HCT116 (cell line): Measurements from ENCODE around the gene FAM32A. TPM values are rescaled to one million over a fixed set of nuclear protein-coding genes. Genes with fewer than 3 reads are reported as not detected.

Experiments used
- ATAC-seq: fragments of 200-7000 bp; cut with Tn5 transposase; 2 replicates; pipeline ENCODE4 v1.9.1; 2020; ENCODE audit warnings: mild to moderate bottlenecking, moderate library complexity
- BruUV-seq: library from RNA; stranded (reverse); fragments of 400-500 nt; replicated peaks from 2 replicates; lab custom pipeline; 2021; lab: Mats Ljungman, UMichigan
- CTCF ChIA-PET: fragments of 300-600 bp; sonication (Branson Sonifier 250); formaldehyde crosslinking; loops from one replicate; lab custom pipeline; 2021; ENCODE audit warnings: antibody characterized with exemption; lab: Charles Lee
- POLR2A ChIA-PET: fragments of 300-600, 350-600 bp; sonication (Branson Sonifier 250); formaldehyde crosslinking; loops from one replicate; lab custom pipeline; 2021; ENCODE audit warnings: antibody characterized with exemption; lab: Charles Lee
- RAD21 ChIA-PET, 2 experiments: fragments of 300-600 bp; sonication (Branson Sonifier 250); formaldehyde crosslinking; loops; one replicate each; lab custom pipeline; 2023; ENCODE audit warnings: low total read pairs in 2 of 2; ENCODE audit not compliant: uncharacterized antibody in 2 of 2, unreplicated experiment in 2 of 2, low non-redundant PET in 1 of 2; lab: Charles Lee
- DNase-seq: peaks from one replicate; pipeline ENCODE4 v3.0.0-alpha.2; 2010; ENCODE audit warnings: low read depth, low spot score
- H2AFZ ChIP-seq: fragments of 200-600 bp; shearing (Covaris generic), sonication (generic); 2 replicates; pipeline ENCODE4 v1.6.1; 2017; ENCODE audit warnings: low read depth, mixed run types, mixed read lengths, antibody characterized with exemption, low read length; ENCODE audit not compliant: poor library complexity, severe bottlenecking
- H3K27ac ChIP-seq: 2 replicates; pipeline ENCODE4 v1.5.1; 2012; ENCODE audit warnings: low read depth, low read length
- H3K27me3 ChIP-seq: fragments of 200-600 bp; sonication (generic); 2 replicates; pipeline ENCODE4 v1.6.1; 2016; ENCODE audit warnings: mixed run types, low read length, mixed read lengths; ENCODE audit not compliant: insufficient read depth
- H3K36me3 ChIP-seq, 2 experiments: fragments of 200-500 bp in 1 of 2; fragments of 200-600 bp in 1 of 2; sonication (Bioruptor generic) in 1 of 2; sonication (generic) in 1 of 2; 2 replicates each; pipeline versions ENCODE4 v1.5.1 to v1.6.1; 2014 to 2016; ENCODE audit warnings: low read length in 2 of 2, inconsistent platforms in 1 of 2, mixed read lengths in 1 of 2, mixed run types in 1 of 2; ENCODE audit not compliant: insufficient read depth in 2 of 2, control insufficient read depth in 1 of 2
- H3K4me1 ChIP-seq, 2 experiments: fragments of 200-600 bp in 1 of 2; sonication (generic) in 1 of 2; 2 replicates each; pipeline versions ENCODE4 v1.5.1 to v1.6.1; 2012 to 2017; ENCODE audit warnings: low read length in 2 of 2, inconsistent platforms in 1 of 2, mild to moderate bottlenecking in 1 of 2, mixed read lengths in 1 of 2, mixed run types in 1 of 2, moderate library complexity in 1 of 2; ENCODE audit not compliant: insufficient read depth in 2 of 2, control insufficient read depth in 1 of 2
- H3K4me2 ChIP-seq: fragments of 200-600 bp; sonication (generic); 2 replicates; pipeline ENCODE4 v1.6.1; 2017; ENCODE audit warnings: mixed run types, low read length, mixed read lengths
- H3K4me3 ChIP-seq, 2 experiments: fragments of 200-600 bp in 1 of 2; sonication (generic) in 1 of 2; replicated peaks in 1 of 2; 2 replicates each; pipeline ENCODE4 v1.5.1; 2011 to 2016; ENCODE audit warnings: low read length in 2 of 2, control low read depth in 1 of 2, low read depth in 1 of 2, mild to moderate bottlenecking in 1 of 2, mixed read lengths in 1 of 2, mixed run types in 1 of 2
- H3K79me2 ChIP-seq: fragments of 200-600 bp; sonication (generic); 2 replicates; pipeline ENCODE4 v1.6.1; 2017; ENCODE audit warnings: mild to moderate bottlenecking, mixed run types, low read length, moderate library complexity, mixed read lengths; ENCODE audit not compliant: insufficient read depth
- H3K9ac ChIP-seq: fragments of 200-600 bp; sonication (generic); 2 replicates; pipeline ENCODE4 v1.6.1; 2016; ENCODE audit warnings: low read length, mixed read lengths
- H3K9me2 ChIP-seq: fragments of 200-600 bp; sonication (generic), shearing (Covaris generic); 2 replicates; pipeline ENCODE4 v1.6.1; 2017; ENCODE audit warnings: mixed run types, mild to moderate bottlenecking, moderate library complexity; ENCODE audit not compliant: insufficient read depth
- H3K9me3 ChIP-seq, 2 experiments: fragments of 200-500 bp in 1 of 2; fragments of 200-600 bp in 1 of 2; sonication (Bioruptor generic) in 1 of 2; sonication (generic) in 1 of 2; 2 replicates each; pipeline ENCODE4 v1.6.1; 2014 to 2017; ENCODE audit warnings: low read length in 2 of 2, mixed read lengths in 2 of 2, inconsistent platforms in 1 of 2, low read depth in 1 of 2, mild to moderate bottlenecking in 1 of 2, mixed run types in 1 of 2, moderate library complexity in 1 of 2; ENCODE audit not compliant: control insufficient read depth in 1 of 2, insufficient read depth in 1 of 2
- H4K20me1 ChIP-seq: fragments of 200-600 bp; sonication (generic), shearing (Covaris generic); 2 replicates; pipeline ENCODE4 v1.6.1; 2017; ENCODE audit warnings: mixed run types, mild to moderate bottlenecking, moderate library complexity; ENCODE audit not compliant: insufficient read depth
- CBX3 ChIP-seq: IDR thresholded peaks from 2 replicates; pipeline ENCODE4 v1.6.1; 2012; ENCODE audit warnings: low read depth
- EZH2phosphoT487 ChIP-seq: fragments of 200-600 bp; IDR thresholded peaks from 2 replicates; pipeline ENCODE4 v1.6.1; 2018; ENCODE audit warnings: antibody characterized with exemption, borderline replicate concordance
- FOSL1 ChIP-seq: IDR thresholded peaks from 2 replicates; pipeline ENCODE4 v1.6.1; 2012; ENCODE audit warnings: low read depth
- JUND ChIP-seq: IDR thresholded peaks from 2 replicates; pipeline ENCODE4 v1.6.1; 2012
- RAD21 ChIP-seq: IDR thresholded peaks from 2 replicates; pipeline ENCODE4 v1.6.1; 2012; ENCODE audit warnings: low read depth, mild to moderate bottlenecking
- SP1 ChIP-seq: IDR thresholded peaks from 2 replicates; pipeline ENCODE4 v1.6.1; 2012; ENCODE audit warnings: low read depth
- SRF ChIP-seq: IDR thresholded peaks from 2 replicates; pipeline ENCODE4 v1.6.1; 2012; ENCODE audit warnings: low read depth
- TCF7L2 ChIP-seq: IDR thresholded peaks from 2 replicates; pipeline ENCODE4 v1.7.0; 2011; ENCODE audit warnings: borderline replicate concordance, inconsistent platforms; ENCODE audit not compliant: insufficient read depth, insufficient read length; ENCODE audit errors: extremely low read depth
- ZFX ChIP-seq: fragments of 450-650 bp; IDR thresholded peaks from 2 replicates; pipeline ENCODE4 v1.6.1; 2017
- ZNF274 ChIP-seq: fragments of 200-500 bp; sonication (Bioruptor generic); IDR thresholded peaks from 2 replicates; pipeline ENCODE4 v1.6.1; 2014; ENCODE audit warnings: mild to moderate bottlenecking, low read depth, low read length, inconsistent platforms
- intact Hi-C: fragments of 100-400 bp; cut with micrococcal nuclease; formaldehyde crosslinking; loops from 2 replicates; pipeline ENCODE4 v1.10.0; 2022
- total RNA-seq: library from RNA; stranded (reverse); gene quantifications from one replicate; pipeline ENCODE4 v1.2.1, GENCODE V29; 2021; ENCODE audit not compliant: unreplicated experiment
- TF ChIP-seq, protein P1 (sequence below): IDR thresholded peaks from 2 replicates; pipeline ENCODE4 v1.6.1; 2012
- TF ChIP-seq, protein P2 (sequence below): IDR thresholded peaks from 2 replicates; pipeline ENCODE4 v1.6.1; 2012; ENCODE audit warnings: low read depth
- TF ChIP-seq, protein P3 (sequence below): IDR thresholded peaks from 2 replicates; pipeline ENCODE4 v1.6.1; 2012

The FAM32A gene
- total RNA-seq, 1 experiment from 2014 or later = 61.3 TPM

DNA sequence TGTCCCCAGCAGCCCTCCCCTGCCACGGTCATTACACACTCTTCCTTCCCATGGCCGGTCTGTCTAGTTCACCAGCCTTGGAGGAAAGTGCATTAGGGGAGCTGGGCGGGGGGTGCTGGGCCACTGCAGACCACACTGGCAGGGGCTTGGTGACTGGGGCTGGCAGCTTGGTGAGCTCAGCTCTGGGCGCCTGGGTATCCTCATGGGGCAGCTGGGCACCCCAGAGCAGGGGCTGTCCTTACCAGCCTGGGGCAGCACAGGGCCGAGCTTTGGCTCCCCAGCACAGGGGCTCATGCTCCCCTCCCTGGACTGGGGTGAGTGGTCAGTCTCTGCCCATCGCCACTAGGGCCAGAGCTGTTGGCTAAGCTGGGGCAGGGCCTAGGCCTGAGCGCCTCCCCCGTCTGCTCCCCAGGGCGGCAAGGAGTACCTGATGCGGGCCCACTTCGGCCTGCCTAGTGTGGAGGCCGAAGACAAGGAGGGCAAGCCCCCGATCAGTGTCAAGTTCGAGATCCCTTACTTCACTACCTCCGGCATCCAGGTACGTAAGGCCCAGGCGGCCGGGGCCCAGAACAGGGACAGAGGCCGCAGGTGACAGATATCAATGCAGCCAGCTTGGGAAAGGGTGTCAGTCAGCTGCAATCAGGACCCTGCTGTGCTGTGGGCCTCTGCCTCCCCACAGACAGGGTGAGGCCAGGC, 48.0 kb downstream of the FAM32A start:
- ATAC-seq (no peak), DNase-seq (no peak)
- no peak overlapping the region for H3K4me2 ChIP-seq
- no peak overlapping the region for H2AFZ ChIP-seq
- ChIA-PET RAD21 (no interaction called here), POLR2A (no interaction called here), CTCF (interaction anchor here (1.7 kb wide), 1 partner anchor 150 kb away, joined by 4 read pairs; no protein-coding TSS in a partner anchor)
- intact Hi-C loops = no loop called here
- H3K27me3 ChIP-seq = no peaks in the 10 kb centered on the region
- no peaks in the 10 kb centered on the region for H3K9me3 ChIP-seq
- no peaks in the 10 kb centered on the region for H4K20me1 ChIP-seq
- TF ChIP-seq, protein P1, sequence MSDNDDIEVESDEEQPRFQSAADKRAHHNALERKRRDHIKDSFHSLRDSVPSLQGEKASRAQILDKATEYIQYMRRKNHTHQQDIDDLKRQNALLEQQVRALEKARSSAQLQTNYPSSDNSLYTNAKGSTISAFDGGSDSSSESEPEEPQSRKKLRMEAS = no peak
- TF ChIP-seq ZFX (no peak), JUND (no peak), EZH2phosphoT487 (no peak), SP1 (no peak), TCF7L2 (no peak), RAD21 (no peak), SRF (no peak), FOSL1 (no peak), CBX3 (no peak), ZNF274 (no peak)
- TF ChIP-seq, protein P2, sequence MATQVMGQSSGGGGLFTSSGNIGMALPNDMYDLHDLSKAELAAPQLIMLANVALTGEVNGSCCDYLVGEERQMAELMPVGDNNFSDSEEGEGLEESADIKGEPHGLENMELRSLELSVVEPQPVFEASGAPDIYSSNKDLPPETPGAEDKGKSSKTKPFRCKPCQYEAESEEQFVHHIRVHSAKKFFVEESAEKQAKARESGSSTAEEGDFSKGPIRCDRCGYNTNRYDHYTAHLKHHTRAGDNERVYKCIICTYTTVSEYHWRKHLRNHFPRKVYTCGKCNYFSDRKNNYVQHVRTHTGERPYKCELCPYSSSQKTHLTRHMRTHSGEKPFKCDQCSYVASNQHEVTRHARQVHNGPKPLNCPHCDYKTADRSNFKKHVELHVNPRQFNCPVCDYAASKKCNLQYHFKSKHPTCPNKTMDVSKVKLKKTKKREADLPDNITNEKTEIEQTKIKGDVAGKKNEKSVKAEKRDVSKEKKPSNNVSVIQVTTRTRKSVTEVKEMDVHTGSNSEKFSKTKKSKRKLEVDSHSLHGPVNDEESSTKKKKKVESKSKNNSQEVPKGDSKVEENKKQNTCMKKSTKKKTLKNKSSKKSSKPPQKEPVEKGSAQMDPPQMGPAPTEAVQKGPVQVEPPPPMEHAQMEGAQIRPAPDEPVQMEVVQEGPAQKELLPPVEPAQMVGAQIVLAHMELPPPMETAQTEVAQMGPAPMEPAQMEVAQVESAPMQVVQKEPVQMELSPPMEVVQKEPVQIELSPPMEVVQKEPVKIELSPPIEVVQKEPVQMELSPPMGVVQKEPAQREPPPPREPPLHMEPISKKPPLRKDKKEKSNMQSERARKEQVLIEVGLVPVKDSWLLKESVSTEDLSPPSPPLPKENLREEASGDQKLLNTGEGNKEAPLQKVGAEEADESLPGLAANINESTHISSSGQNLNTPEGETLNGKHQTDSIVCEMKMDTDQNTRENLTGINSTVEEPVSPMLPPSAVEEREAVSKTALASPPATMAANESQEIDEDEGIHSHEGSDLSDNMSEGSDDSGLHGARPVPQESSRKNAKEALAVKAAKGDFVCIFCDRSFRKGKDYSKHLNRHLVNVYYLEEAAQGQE = no peak
- TF ChIP-seq, protein P3, sequence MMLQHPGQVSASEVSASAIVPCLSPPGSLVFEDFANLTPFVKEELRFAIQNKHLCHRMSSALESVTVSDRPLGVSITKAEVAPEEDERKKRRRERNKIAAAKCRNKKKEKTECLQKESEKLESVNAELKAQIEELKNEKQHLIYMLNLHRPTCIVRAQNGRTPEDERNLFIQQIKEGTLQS = no peak
- H3K4me1 ChIP-seq = no peaks in the 10 kb centered on the region
- no peak overlapping the region for H3K27ac ChIP-seq
- peaks cover 0 to 5% of the 10 kb centered on the region in 2 experiments; a peak in 2 of 4 replicates for H3K36me3 ChIP-seq
- no peak overlapping the region for H3K4me3 ChIP-seq
- BruUV-seq = no TSS peak
- no peak overlapping the region for H3K9ac ChIP-seq
- no peaks in the 10 kb centered on the region for H3K9me2 ChIP-seq
- no peaks in the 10 kb centered on the region for H3K79me2 ChIP-seq
